Common myeloid progenitor, CD34-positive (primary cell): ENCODE results near the gene CARD14.

Experiments used
- CTCF ChIA-PET: fragments of 350-600 bp; sonication (Branson Sonifier 250); formaldehyde crosslinking; loops from one replicate; lab custom pipeline; 2021; ENCODE audit warnings: antibody characterized with exemption; lab: Charles Lee
- POLR2A ChIA-PET: fragments of 350-600 bp; sonication (Branson Sonifier 250); formaldehyde crosslinking; loops from one replicate; lab custom pipeline; 2021; ENCODE audit warnings: antibody characterized with exemption; lab: Charles Lee
- DNase-seq, 3 donors: peaks; one replicate each; pipeline versions ENCODE4 v3.0.0 to v3.0.0-alpha.2; 2013
- H3K27ac ChIP-seq, 2 experiments: 1 replicate in 1 of 2; 2 replicates in 1 of 2; pipeline ENCODE4 v1.7.0; 2013; ENCODE audit warnings: inconsistent platforms in 2 of 2, low read length in 2 of 2, mild to moderate bottlenecking in 2 of 2, low read depth in 1 of 2, moderate library complexity in 1 of 2; ENCODE audit not compliant: severe bottlenecking in 2 of 2, insufficient read depth in 1 of 2, poor library complexity in 1 of 2
- H3K27me3 ChIP-seq, 5 experiments: replicated peaks in 2 of 5; 1 replicate in 3 of 5; 2 replicates in 2 of 5; pipeline versions ENCODE4 v1.6.1 to v1.7.0; 2013; ENCODE audit warnings: low read length in 4 of 5, mild to moderate bottlenecking in 2 of 5, moderate library complexity in 2 of 5, inconsistent platforms in 1 of 5; ENCODE audit not compliant: insufficient read depth in 5 of 5, control insufficient read depth in 4 of 5
- H3K36me3 ChIP-seq, 4 experiments: 1 replicate in 2 of 4; 2 replicates in 2 of 4; pipeline versions ENCODE4 v1.6.1 to v1.7.0; 2013; ENCODE audit warnings: low read length in 3 of 4, control low read depth in 1 of 4, mild to moderate bottlenecking in 1 of 4; ENCODE audit not compliant: control insufficient read depth in 4 of 4, insufficient read depth in 4 of 4
- H3K4me1 ChIP-seq, 4 experiments: 1 replicate in 3 of 4; 2 replicates in 1 of 4; pipeline versions ENCODE4 v1.6.1 to v1.7.1; 2013; ENCODE audit warnings: low read length in 3 of 4, mild to moderate bottlenecking in 3 of 4, control low read depth in 1 of 4, inconsistent platforms in 1 of 4, moderate library complexity in 1 of 4; ENCODE audit not compliant: control insufficient read depth in 4 of 4, insufficient read depth in 4 of 4; ENCODE audit errors: control extremely low read depth in 1 of 4
- H3K4me3 ChIP-seq, 7 experiments: 1 replicate in 4 of 7; 2 replicates in 3 of 7; pipeline versions ENCODE4 v1.5.1 to v1.7.0; 2013; ENCODE audit warnings: mild to moderate bottlenecking in 7 of 7, low read length in 6 of 7, moderate library complexity in 6 of 7, inconsistent platforms in 2 of 7, low read depth in 2 of 7, control low read depth in 1 of 7; ENCODE audit not compliant: insufficient read depth in 4 of 7, control insufficient read depth in 1 of 7; ENCODE audit errors: extremely low read depth in 1 of 7
- H3K9me3 ChIP-seq, 5 experiments: 1 replicate in 4 of 5; 2 replicates in 1 of 5; pipeline versions ENCODE4 v1.6.1 to v1.7.1; 2013; ENCODE audit warnings: low read length in 4 of 5, mild to moderate bottlenecking in 2 of 5, inconsistent platforms in 1 of 5, low read depth in 1 of 5, moderate library complexity in 1 of 5; ENCODE audit not compliant: control insufficient read depth in 4 of 5, insufficient read depth in 2 of 5; ENCODE audit errors: control extremely low read depth in 1 of 5
- WGBS: methylation state at CpG from one replicate; pipeline ENCODE4 v1.1.5; 2013; ENCODE audit not compliant: insufficient coverage; 5-methylcytosine and 5-hydroxymethylcytosine counted together

CARD14 gene

GRCh38 chr17:80173916-80174315, 4.1 kb downstream of the CARD14 start:
- CTCF ChIA-PET = interaction anchor here (1.4 kb wide), 1 partner anchor 16 kb away, joined by 4 read pairs; no protein-coding TSS in a partner anchor
- Histone ChIP-seq H3K4me1 (no peaks in the 10 kb centered on the region), H3K9me3 (no peaks in the 10 kb centered on the region), H3K27me3 (peaks cover 0 to 6% (median 3%) of the 10 kb centered on the region in 5 experiments), H3K36me3 (no peaks in the 10 kb centered on the region), H3K27ac (no peak overlapping the region), H3K4me3 (no peak overlapping the region)
- DNase-seq = no peak
- POLR2A ChIA-PET = no interaction called here
- WGBS = 100% methylated on average over 1 of the region's 6 CpGs

- H3K4me3 ChIP-seq = no peak overlapping the region
- peaks cover 0 to 14% (median 3%) of the 10 kb centered on the region in 5 experiments for H3K27me3 ChIP-seq
- H3K4me1 ChIP-seq = no peaks in the 10 kb centered on the region
- POLR2A ChIA-PET = no interaction called here
- no peak for DNase-seq
- WGBS = 98% methylated on average over 11 of the region's 11 CpGs
- CTCF ChIA-PET = interaction anchor here (0.7 to 3.3 kb wide), 3 partner anchors 8 to 19 kb away, joined by 3 to 8 read pairs (median 3); no protein-coding TSS in a partner anchor
- no peaks in the 10 kb centered on the region for H3K36me3 ChIP-seq
- H3K9me3 ChIP-seq = no peaks in the 10 kb centered on the region
- H3K27ac ChIP-seq = no peak overlapping the region
Measured at GRCh38 chr17:80176757-80177156, 6.9 kb downstream of the CARD14 start.

GRCh38 chr17:80177986-80178595, 8.3 kb downstream of the CARD14 start:
- POLR2A ChIA-PET = no interaction called here
- H3K4me1 ChIP-seq = no peaks in the 10 kb centered on the region
- no peaks in the 10 kb centered on the region for H3K9me3 ChIP-seq
- no peak overlapping the region for H3K4me3 ChIP-seq
- CTCF ChIA-PET = interaction anchor here (0.6 to 3.3 kb wide), 2 partner anchors 17 to 192 kb away, joined by 3 to 8 read pairs; no protein-coding TSS in a partner anchor
- 84% methylated on average over 17 of the region's 21 CpGs for WGBS
- H3K36me3 ChIP-seq = no peaks in the 10 kb centered on the region
- H3K27ac ChIP-seq = no peak overlapping the region
- DNase-seq = no peak
- H3K27me3 ChIP-seq = peaks cover 0 to 14% (median 3%) of the 10 kb centered on the region in 5 experiments

GRCh38 chr17:80180192-80180591, 10.4 kb downstream of the CARD14 start:
- H3K4me3 ChIP-seq = no peak overlapping the region
- ChIA-PET CTCF (no interaction called here), POLR2A (no interaction called here)
- 92% methylated on average over 14 of the region's 14 CpGs for WGBS
- H3K4me1 ChIP-seq = no peaks in the 10 kb centered on the region
- no peak overlapping the region for H3K27ac ChIP-seq
- peaks cover 0 to 14% (median 3%) of the 10 kb centered on the region in 5 experiments for H3K27me3 ChIP-seq
- DNase-seq = no peak
- no peaks in the 10 kb centered on the region for H3K9me3 ChIP-seq
- H3K36me3 ChIP-seq = no peaks in the 10 kb centered on the region

- no peak for DNase-seq
- Histone ChIP-seq H3K27ac (no peak overlapping the region), H3K4me3 (no peak overlapping the region), H3K4me1 (no peaks in the 10 kb centered on the region), H3K36me3 (no peaks in the 10 kb centered on the region), H3K9me3 (no peaks in the 10 kb centered on the region), H3K27me3 (peaks cover 0 to 14% (median 3%) of the 10 kb centered on the region in 5 experiments)
- ChIA-PET POLR2A (no interaction called here), CTCF (no interaction called here)
- 91% methylated on average over 12 of the region's 17 CpGs for WGBS
Measured at GRCh38 chr17:80181431-80181830, 11.6 kb downstream of the CARD14 start.

- Histone ChIP-seq H3K9me3 (no peaks in the 10 kb centered on the region), H3K4me1 (no peaks in the 10 kb centered on the region), H3K27ac (no peak overlapping the region), H3K36me3 (no peaks in the 10 kb centered on the region), H3K4me3 (no peak overlapping the region), H3K27me3 (peaks cover 0 to 14% (median 2%) of the 10 kb centered on the region in 5 experiments)
- WGBS = 95% methylated on average over 27 of the region's 30 CpGs
- ChIA-PET CTCF (no interaction called here), POLR2A (interaction anchor here (0.5 kb wide), 1 partner anchor 15 kb away, joined by 3 read pairs; no protein-coding TSS in a partner anchor)
- no peak for DNase-seq
Measured at GRCh38 chr17:80182118-80182844, 12.5 kb downstream of the CARD14 start.

- H3K36me3 ChIP-seq = no peaks in the 10 kb centered on the region
- CTCF ChIA-PET = no interaction called here
- DNase-seq = no peak
- H3K27ac ChIP-seq = no peak overlapping the region
- no peaks in the 10 kb centered on the region for H3K4me1 ChIP-seq
- WGBS = 95% methylated on average over 8 of the region's 12 CpGs
- POLR2A ChIA-PET = interaction anchor here (0.5 kb wide), 1 partner anchor 16 kb away, joined by 3 read pairs; no protein-coding TSS in a partner anchor
- H3K9me3 ChIP-seq = no peaks in the 10 kb centered on the region
- peaks cover 0 to 14% (median 2%) of the 10 kb centered on the region in 5 experiments for H3K27me3 ChIP-seq
- no peak overlapping the region for H3K4me3 ChIP-seq
Measured at GRCh38 chr17:80182845-80183223, 13.0 kb downstream of the CARD14 start.
